GM18498 (cell line): ENCODE data around the gene OR7C2.

ENCODE experiments used
- ATAC-seq: cut with Tn5 transposase; IDR thresholded peaks from one replicate; pipeline ENCODE4 v1.9.1; 2021; ENCODE audit warnings: mild to moderate bottlenecking, moderate library complexity; ENCODE audit not compliant: unreplicated experiment

The OR7C2 gene

DNA sequence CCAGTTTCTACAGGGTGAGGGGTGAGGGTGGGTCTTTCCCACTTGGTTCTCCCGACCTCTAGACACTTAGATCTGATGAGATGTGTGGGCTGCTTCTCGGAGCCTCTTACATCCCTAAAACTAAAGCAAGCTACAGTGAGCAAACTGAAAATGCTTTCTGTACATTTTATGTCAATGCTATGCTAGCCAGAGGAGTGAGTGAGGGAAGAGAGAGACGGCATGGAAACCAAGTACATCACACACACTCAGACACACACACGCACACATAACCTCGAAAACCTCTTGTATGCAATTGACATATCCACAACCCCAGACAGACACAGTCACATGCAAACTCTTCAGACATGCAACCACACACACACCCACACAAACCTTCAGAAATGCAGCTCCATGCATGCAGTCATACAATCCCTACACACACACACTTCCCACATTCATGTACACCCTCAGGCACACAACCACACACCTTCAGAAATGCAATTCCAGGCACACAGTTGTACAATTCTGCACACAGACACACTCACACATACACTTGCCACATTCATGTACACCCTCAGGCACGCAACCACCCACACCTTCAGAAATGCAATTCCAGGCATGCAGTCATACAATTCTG is 37.0 kb downstream of the OR7C2 start:
- ATAC-seq, result no peak

DNA sequence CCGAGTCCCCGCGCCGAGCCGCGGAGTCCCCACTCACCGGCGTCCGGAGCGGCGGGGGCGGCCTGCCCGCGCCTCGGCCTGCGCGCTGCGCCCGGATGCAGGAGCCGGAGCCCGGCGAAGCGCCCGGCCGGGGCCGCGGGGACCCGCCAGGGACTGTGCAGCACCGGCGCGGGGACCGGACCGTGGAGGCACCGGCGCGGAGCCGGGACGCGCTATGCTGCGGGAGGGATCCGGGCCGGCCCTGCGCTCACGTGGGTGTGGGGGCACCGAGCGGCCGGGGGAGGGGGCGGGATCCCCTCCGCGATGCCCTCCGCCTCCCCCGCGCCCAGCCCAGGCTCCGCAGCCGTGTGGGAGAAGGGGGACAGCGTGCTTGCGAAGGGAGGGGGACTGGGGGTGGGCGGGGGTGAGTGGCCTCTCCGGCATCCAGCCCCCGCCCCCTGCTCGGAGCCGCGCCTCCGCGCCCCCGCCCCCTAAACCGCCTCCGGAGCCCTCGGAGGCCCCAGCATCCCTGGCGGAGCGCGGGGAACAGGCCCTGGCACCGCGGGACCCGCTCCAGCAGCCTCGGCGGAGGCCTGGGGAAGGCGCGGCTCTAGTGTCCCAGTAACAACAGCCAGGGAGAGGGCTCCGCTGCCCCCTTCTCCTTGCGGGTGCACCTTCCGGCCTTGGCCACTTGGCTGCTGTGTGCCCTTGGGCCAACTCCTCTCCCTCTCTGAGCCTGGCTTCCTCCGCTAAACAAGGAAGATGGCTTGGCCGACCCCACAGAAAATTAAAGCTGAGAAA is 38.4 kb downstream of the OR7C2 start, which contains the start of gene SLC1A6:
TSS of gene SLC1A6 (minus strand) at position 389 of the 780 bp plus-strand sequence. CDS start 6,954 bp downstream, outside the sequence.
- no peak for ATAC-seq

DNA sequence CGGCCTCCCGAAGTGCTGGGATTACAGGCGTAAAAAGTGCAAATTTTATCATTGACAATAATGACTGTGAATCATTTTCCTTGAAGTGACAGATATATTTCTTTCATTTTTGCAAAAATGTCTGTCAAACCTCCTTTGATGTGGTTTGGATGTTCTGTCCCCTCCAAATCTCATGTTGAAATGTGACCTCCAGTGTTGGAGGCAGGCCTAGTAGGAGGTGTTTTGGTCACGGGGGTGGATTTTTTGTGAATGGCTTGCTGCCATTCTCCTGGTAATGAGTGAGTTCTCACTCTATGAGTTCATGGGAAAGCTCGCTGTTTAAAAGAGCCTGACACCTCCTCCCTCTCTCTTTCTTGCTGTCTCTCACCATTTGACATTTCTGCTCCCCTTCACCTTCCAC is 43.8 kb downstream of the OR7C2 start:
- no peak for ATAC-seq
